Measurements from ENCODE around the gene VPS51. TPM values are rescaled to one million over a fixed set of nuclear protein-coding genes. Genes with fewer than 3 reads are reported as not detected.

VPS51 gene
- total RNA-seq, 3 donors from 2014 or later (not counting 1 experiment from before 2014, with no cell fraction given), result 180 to 197 (median 184) TPM

DNA sequence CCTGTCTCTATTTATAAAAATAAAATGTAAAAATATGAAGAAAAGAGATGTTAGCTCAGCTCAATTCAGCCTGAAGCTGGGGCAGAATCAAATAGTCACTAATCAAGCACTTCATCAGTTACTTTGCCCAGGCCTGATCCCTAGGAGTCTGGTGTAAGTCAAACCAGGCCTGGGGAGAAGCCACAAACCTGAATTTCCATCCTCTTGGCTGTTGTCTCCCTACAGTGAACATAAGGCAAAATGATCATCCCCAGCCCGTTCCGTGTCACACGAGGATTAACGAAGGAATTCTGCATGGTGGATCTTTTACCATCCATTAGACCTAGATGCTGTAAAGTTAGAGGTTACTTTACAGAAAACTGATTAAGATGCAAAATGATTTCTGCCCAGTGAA, 31.2 kb upstream of the VPS51 start:
- WGBS (ENCODE audit: insufficient coverage), result 97% methylated on average over 4 of the region's 4 CpGs
- no peak overlapping the region for H3K27ac Mint-ChIP-seq
- intact Hi-C loops (cut with micrococcal nuclease), result no loop called here
- Histone ChIP-seq H3K9me3 (ENCODE audit: control insufficient read depth, insufficient read depth, low read length) (no peaks in the 10 kb centered on the region), H3K27ac (ENCODE audit: low read length) (no peak overlapping the region), H3K36me3 (ENCODE audit: control insufficient read depth, insufficient read depth, low read length) (no peaks in the 10 kb centered on the region), H3K4me3 (ENCODE audit: low read length) (no peak overlapping the region), H3K27me3 (ENCODE audit: control insufficient read depth, insufficient read depth, low read length) (no peaks in the 10 kb centered on the region), H3K4me1 (ENCODE audit: control insufficient read depth, insufficient read depth, low read length) (no peaks in the 10 kb centered on the region)
- H3K4me1 Mint-ChIP-seq, result no peaks in the 10 kb centered on the region
- TF ChIP-seq, protein P1, sequence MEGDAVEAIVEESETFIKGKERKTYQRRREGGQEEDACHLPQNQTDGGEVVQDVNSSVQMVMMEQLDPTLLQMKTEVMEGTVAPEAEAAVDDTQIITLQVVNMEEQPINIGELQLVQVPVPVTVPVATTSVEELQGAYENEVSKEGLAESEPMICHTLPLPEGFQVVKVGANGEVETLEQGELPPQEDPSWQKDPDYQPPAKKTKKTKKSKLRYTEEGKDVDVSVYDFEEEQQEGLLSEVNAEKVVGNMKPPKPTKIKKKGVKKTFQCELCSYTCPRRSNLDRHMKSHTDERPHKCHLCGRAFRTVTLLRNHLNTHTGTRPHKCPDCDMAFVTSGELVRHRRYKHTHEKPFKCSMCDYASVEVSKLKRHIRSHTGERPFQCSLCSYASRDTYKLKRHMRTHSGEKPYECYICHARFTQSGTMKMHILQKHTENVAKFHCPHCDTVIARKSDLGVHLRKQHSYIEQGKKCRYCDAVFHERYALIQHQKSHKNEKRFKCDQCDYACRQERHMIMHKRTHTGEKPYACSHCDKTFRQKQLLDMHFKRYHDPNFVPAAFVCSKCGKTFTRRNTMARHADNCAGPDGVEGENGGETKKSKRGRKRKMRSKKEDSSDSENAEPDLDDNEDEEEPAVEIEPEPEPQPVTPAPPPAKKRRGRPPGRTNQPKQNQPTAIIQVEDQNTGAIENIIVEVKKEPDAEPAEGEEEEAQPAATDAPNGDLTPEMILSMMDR (IDR thresholded peaks at IDR 0.05), result no peak
- no peak for ATAC-seq
- H3K36me3 Mint-ChIP-seq, result no peaks in the 10 kb centered on the region
- H3K9me3 Mint-ChIP-seq, result no peaks in the 10 kb centered on the region
- DNase-seq, result no peak
- H3K27me3 Mint-ChIP-seq (ENCODE audit: low read depth in 2 of 2), result peaks cover 3 to 7% of the 10 kb centered on the region in 2 donors
- no peak overlapping the region for H3K4me3 Mint-ChIP-seq

DNA sequence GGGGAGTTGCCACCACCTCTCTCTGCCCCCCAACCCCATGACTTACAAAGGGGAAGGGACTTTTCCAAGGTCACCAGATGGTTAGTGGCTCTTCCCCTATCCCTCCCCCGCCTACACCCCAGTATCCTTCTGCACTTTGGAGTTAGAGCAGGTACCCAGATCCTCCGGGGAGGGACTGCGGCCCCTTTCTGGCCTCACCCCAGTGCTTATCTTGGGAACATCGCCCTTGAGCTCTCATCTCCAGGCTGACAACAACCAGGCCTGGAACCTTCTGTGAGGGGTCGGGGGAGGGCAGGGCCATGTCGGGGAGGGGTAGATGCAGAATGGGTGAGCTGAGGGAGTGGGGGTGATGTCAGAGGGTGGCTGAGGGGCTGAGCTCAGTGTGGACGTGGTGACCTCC, 30.2 kb upstream of the VPS51 start:
- H3K9me3 Mint-ChIP-seq, result no peaks in the 10 kb centered on the region
- ATAC-seq (no peak), DNase-seq (no peak)
- H3K4me1 ChIP-seq (ENCODE audit: control insufficient read depth, insufficient read depth, low read length), result no peaks in the 10 kb centered on the region
- TF ChIP-seq, protein P1 (IDR thresholded peaks at IDR 0.05), result no peak
- 89% methylated on average over 7 of the region's 7 CpGs for WGBS (ENCODE audit: insufficient coverage)
- no peak overlapping the region for H3K4me3 Mint-ChIP-seq
- intact Hi-C loops (cut with micrococcal nuclease), result no loop called here
- no peaks in the 10 kb centered on the region for H3K36me3 Mint-ChIP-seq
- no peaks in the 10 kb centered on the region for H3K4me1 Mint-ChIP-seq
- H3K27me3 ChIP-seq (ENCODE audit: control insufficient read depth, insufficient read depth, low read length), result no peaks in the 10 kb centered on the region
- no peaks in the 10 kb centered on the region for H3K36me3 ChIP-seq (ENCODE audit: control insufficient read depth, insufficient read depth, low read length)
- H3K27ac ChIP-seq (ENCODE audit: low read length), result no peak overlapping the region
- no peak overlapping the region for H3K27ac Mint-ChIP-seq
- H3K4me3 ChIP-seq (ENCODE audit: low read length), result no peak overlapping the region
- H3K27me3 Mint-ChIP-seq (ENCODE audit: low read depth in 2 of 2), result peaks cover 2 to 7% of the 10 kb centered on the region in 2 donors
- no peaks in the 10 kb centered on the region for H3K9me3 ChIP-seq (ENCODE audit: control insufficient read depth, insufficient read depth, low read length)

DNA sequence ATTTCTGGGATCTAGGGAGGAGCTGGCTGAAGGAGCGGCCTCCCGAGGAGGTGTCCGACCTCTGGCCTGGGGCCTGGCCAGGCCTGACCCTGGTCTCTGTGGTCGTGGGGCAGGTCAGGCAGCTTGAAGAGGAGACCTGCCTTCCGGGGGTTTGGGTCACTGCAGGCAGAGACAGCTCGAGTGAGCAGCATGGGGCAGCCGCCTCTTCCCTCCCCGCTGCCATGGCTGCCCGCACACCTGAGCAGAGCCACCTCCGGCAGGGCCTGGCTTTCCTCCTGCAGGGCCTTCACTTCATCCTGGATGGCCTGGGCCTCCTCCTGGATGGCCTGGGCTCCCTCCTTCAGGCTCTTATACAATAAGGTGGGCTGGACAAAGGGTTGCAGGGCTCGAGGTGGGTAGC, 29.7 kb upstream of the VPS51 start:
- intact Hi-C loops (cut with micrococcal nuclease), result no loop called here
- H3K4me1 Mint-ChIP-seq, result no peaks in the 10 kb centered on the region
- Histone ChIP-seq H3K4me1 (ENCODE audit: control insufficient read depth, insufficient read depth, low read length) (no peaks in the 10 kb centered on the region), H3K27me3 (ENCODE audit: control insufficient read depth, insufficient read depth, low read length) (no peaks in the 10 kb centered on the region), H3K27ac (ENCODE audit: low read length) (no peak overlapping the region), H3K4me3 (ENCODE audit: low read length) (no peak overlapping the region), H3K9me3 (ENCODE audit: control insufficient read depth, insufficient read depth, low read length) (no peaks in the 10 kb centered on the region), H3K36me3 (ENCODE audit: control insufficient read depth, insufficient read depth, low read length) (no peaks in the 10 kb centered on the region)
- ATAC-seq (no peak), DNase-seq (no peak)
- no peaks in the 10 kb centered on the region for H3K36me3 Mint-ChIP-seq
- no peaks in the 10 kb centered on the region for H3K9me3 Mint-ChIP-seq
- 91% methylated on average over 11 of the region's 11 CpGs for WGBS (ENCODE audit: insufficient coverage)
- no peak overlapping the region for H3K4me3 Mint-ChIP-seq
- TF ChIP-seq, protein P1 (IDR thresholded peaks at IDR 0.05), result no peak
- no peak overlapping the region for H3K27ac Mint-ChIP-seq
- H3K27me3 Mint-ChIP-seq (ENCODE audit: low read depth in 2 of 2), result peaks cover 0 to 7% of the 10 kb centered on the region in 2 donors

DNA sequence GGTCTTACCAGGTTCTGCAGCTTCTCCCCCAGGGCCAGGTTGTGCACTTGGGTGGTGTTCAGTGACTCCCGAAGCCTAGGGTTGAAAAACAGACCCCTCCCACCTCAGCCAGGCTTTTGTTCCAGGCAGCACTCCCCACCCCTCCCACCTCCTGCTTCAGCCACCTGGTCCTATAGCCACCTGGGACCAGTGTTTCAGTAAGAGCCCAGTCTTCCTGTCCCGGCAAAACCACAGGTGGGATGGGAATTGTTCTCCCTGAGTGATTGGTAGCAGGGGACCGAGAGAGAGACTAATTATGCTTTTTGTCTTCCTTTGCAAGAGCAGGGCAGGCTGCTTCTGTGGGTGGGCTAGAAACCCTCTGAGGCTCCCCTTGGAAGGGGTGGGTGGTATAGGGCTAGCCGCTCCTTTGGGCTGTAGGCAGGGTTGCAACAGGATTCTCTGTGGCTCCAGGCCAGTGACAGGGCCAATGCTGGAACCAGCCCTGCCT, 29.2 kb upstream of the VPS51 start:
- DNase-seq, result no peak
- WGBS (ENCODE audit: insufficient coverage), result 91% methylated on average over 4 of the region's 4 CpGs
- Mint-ChIP-seq H3K27ac (no peak overlapping the region), H3K4me3 (no peak overlapping the region), H3K9me3 (no peaks in the 10 kb centered on the region), H3K27me3 (ENCODE audit: low read depth in 2 of 2) (peaks cover 0 to 7% of the 10 kb centered on the region in 2 donors), H3K4me1 (no peaks in the 10 kb centered on the region), H3K36me3 (no peaks in the 10 kb centered on the region)
- no peak for ATAC-seq
- no peak overlapping the region for H3K4me3 ChIP-seq (ENCODE audit: low read length)
- no peak overlapping the region for H3K27ac ChIP-seq (ENCODE audit: low read length)
- intact Hi-C loops (cut with micrococcal nuclease), result no loop called here
- no peaks in the 10 kb centered on the region for H3K4me1 ChIP-seq (ENCODE audit: control insufficient read depth, insufficient read depth, low read length)
- no peaks in the 10 kb centered on the region for H3K9me3 ChIP-seq (ENCODE audit: control insufficient read depth, insufficient read depth, low read length)
- H3K36me3 ChIP-seq (ENCODE audit: control insufficient read depth, insufficient read depth, low read length), result no peaks in the 10 kb centered on the region
- H3K27me3 ChIP-seq (ENCODE audit: control insufficient read depth, insufficient read depth, low read length), result no peaks in the 10 kb centered on the region
- TF ChIP-seq, protein P1 (IDR thresholded peaks at IDR 0.05), result no peak

Measured in natural killer cell (primary cell).